HG03097 (cell line): ENCODE data around the gene ST3GAL5.

Experiments
- ATAC-seq: cut with Tn5 transposase; IDR thresholded peaks from one replicate; pipeline ENCODE4 v1.9.1; 2021; ENCODE audit not compliant: unreplicated experiment, low FRiP score

ST3GAL5 gene

DNA sequence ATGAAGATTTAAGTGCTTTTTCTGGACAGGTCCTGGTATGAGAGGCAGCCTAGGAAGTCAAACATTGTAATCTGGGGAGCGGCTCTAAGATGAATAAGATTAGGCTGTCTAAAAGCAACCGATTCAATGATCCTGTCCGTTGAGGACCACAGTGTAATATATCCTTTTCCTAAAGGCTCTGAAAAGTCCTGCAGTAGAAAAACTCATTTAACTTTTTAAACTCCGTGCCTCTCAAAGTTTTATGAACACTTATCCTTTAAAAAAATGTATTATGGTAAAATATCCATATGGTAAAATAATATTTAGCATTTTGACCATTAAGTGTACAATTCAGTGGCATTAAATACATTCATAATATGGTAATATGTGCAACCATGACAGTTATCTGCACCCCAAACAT is 95.2 kb downstream of the ST3GAL5 start:
- ATAC-seq, result no peak

DNA sequence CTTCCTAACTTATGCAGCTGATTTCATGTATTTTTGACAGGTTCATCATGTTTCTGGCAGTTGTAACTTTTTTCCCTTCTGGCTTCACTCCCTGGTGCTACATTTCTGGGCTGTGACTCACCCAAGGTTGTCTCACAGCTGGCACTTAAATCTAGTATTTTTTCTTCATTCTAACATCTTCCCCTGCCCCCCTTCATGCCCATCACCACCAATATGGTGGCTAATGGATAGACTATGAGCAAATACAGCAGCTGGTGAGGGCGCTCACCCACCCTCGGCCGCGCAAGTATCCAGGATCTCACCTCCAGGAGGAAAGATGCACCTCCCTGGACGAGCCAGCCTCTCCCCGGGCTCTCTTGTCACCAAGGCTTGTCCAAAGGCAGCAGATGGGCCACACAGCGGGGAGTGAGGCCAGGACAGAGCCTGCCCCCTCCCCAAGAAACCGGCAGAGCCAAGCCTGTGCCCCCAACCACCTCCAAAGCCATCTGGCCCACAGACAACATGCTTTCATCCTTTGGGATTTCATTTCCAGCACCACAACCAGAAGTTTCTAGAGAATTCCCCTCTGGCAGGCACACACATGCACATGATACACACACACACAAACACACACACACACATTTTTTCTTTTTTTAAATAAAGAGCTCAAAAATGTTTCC is 95.9 kb downstream of the ST3GAL5 start:
- ATAC-seq, result no peak

DNA sequence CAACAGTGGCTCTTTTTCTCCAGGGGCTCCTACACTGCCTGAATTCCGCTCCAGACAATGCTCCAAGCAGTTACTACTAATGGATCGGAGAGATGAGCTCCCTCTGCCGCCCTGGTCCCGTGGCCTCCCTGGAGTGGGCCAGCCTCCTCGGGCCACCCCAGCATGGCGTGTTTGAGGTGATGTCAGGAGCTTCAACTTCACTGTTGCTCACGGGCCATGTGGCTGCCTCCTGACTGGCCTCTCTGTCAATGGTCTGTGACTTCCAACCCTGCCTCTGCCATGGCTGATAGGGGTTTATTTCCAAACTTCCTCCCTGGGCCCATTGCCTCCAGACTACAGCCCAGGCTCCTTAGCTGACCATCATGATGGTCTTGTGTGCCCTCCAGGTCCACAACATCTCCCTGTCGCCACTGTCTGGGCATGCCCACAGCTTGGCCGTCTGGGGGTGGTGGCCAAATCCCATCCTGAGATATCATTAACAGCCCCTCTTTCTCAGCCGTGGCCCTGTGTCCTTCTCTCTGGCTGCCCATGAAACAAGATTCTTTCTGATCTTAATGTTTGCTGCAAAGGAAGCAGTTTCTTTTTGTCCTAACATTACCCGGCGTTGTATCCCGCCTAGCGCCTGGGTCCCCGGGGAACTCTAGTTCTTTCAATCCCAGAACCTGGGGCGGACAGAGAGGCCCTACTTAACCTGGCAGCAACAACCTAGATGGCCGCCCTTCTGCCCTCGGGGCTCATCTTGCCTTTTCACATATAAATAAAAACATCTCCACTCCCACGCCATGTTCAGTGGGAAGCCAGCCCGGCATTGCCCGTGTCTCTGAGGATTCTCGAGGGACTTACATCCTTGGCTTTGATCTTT is 96.9 kb downstream of the ST3GAL5 start:
- no peak for ATAC-seq

DNA sequence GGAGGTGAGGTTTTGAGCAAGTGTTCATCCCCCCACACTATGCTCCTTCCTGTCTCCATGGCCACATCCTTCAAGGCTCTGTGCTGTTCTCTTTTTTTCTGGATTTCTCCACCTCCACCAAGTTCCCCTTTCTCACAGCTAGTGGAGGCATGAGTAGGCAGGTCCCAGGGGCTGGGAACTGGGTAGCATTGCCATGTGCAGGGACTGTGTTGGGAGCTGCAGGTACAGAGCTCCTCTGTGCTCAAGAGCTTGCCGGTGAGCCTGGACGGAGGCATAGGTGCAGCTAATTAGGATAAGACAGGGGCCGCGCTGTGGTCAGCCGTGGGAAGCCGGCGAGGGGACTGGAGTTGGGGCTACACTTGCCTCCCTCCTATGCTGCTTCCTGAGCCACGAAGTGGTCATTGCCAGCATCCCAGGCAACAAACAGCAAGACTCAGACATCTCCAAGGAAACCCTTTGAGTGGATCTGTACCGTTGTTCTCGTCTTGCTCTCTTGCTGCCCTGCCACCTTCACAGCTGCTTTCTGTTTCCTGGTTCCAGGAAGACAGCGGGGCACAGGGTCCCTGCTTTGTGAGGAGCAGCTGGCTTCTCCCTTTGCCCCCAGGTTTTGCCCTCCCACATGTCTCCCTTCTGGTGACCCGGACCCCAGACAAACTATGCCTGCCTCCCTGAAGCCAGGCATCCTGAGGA is 98.1 kb downstream of the ST3GAL5 start:
- no peak for ATAC-seq

DNA sequence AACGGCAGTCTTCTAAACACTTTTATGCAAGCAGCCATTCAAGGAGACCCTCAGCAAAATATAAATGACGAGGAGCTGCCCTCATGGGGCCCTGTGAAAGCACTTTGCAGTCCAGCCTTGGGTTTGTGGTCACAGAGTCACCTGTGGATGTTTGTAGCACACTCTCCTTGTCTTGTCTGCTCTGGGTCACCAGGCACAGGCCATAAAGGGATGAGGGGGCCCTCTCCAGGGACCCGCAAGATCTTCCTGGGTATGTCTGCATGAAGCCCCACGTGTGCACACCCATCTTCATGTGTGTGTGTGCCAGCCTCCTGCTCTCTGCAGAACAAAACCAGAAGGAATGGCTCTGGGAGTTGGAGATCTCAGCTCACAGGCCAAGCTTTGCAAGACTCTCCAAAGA is 98.8 kb downstream of the ST3GAL5 start:
- ATAC-seq, result no peak

DNA sequence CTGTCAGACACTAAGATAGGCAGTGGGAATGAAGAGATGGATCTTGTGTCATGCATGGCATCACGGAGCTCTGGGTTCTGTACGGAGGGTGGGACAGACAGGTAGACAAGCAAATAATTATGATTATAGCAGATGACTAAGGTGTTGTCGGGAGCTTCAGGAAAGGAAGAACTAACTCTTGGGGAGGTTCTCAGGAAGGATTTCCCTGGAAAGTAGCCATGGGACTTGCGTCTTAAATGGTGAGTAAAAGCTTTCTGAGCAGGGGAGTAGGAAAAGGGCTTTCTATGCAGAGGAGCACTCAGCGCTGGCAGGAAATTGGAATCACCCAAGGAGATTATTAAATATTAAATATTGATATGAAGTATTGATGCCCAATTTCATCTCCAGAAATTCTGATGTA is 99.5 kb downstream of the ST3GAL5 start:
- no peak for ATAC-seq

DNA sequence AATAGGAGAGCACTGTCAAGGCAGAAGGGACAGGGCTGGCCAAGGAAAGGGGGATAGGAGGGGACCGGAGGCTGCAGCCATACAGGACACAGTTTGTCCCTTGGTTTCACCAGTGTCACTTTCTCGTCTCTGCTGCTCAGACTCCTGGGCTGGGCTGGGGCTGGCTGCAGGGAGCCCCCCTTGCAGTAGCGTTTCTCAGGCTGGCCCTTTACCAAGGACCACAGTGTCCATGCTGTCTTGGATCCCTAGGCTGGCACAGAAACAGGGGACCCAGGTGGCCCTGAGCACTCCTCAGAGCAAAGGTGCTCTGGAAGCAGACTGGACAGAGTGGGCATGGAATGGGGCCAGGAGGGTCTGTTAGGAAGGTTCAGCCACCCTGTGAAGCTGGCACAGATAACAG is 100.2 kb downstream of the ST3GAL5 start:
- ATAC-seq, result no peak

DNA sequence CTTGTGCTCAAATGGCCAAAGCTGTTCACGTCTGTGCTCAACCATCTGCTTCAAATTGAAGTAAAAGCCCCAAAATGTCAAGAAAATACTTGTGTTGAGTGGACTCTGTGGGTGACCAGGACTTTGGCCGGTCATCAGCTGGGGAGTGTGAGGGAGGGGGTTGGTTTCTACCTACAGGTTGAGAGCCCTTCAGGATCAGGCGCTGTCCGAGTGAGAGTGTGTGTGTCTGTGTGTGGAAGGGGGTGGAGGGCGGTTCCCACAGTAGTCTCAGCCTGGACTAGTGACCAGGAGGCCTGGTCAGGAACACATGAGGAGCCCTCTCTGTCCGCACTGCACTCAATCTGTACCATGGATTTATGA is 100.8 kb downstream of the ST3GAL5 start:
- no peak for ATAC-seq

DNA sequence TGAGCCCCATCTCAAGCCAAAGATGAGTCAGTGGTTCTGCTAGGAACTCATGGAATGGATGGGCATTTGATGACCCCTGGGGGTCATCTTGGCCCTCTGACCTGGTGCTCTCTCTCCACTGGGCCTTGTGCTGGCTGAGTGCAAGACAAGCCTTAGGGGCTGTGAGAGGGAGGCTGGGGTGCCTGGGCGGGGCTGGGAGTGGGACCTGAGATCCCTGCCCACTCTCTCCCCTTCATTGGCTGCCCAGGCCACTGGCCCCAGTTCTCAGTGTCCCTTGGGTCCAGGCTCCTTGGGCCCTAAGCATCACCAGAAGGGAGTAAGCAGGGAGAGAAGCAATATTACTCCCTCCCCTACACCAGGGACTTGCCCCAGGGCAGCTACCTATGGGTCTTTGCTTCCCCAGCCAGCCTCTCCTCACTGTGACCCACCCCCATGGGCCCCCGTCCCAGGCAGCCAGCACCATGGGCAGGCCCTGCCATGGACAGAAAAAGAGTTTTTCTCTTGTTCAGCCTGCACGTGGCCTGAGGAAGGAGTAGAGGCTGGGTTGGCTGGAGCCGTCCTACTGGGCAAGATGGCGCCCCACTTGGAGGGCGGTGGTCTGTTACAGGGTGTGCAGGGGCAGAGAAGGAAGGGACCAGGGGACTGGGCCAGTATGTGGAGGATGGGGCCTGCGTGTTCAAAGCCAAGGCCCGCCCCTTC is 101.4 kb downstream of the ST3GAL5 start:
- no peak for ATAC-seq
